Stimulated activated CD4-positive, alpha-beta T cell treated with anti-CD3 and anti-CD28 coated beads, TNF-alpha, amount 100 ng/mL, for 1 hour (primary cell): ENCODE data around the gene UBAC1.
"Not testable (repeated sequence)": the region's sequence is repeated elsewhere in the genome, so short reads cannot be mapped to it uniquely, and the experiment has no call there.

Experiments
- DNase-seq, 3 donors: peaks; one replicate each; pipeline ENCODE4 v3.0.0-alpha.2; 2020; ENCODE audit warnings: low read depth in 3 of 3, low spot score in 1 of 3

The UBAC1 gene

GRCh38 chr9:135923508-135923907 is 37.7 kb downstream of the UBAC1 start:
- no peak for DNase-seq

DNA sequence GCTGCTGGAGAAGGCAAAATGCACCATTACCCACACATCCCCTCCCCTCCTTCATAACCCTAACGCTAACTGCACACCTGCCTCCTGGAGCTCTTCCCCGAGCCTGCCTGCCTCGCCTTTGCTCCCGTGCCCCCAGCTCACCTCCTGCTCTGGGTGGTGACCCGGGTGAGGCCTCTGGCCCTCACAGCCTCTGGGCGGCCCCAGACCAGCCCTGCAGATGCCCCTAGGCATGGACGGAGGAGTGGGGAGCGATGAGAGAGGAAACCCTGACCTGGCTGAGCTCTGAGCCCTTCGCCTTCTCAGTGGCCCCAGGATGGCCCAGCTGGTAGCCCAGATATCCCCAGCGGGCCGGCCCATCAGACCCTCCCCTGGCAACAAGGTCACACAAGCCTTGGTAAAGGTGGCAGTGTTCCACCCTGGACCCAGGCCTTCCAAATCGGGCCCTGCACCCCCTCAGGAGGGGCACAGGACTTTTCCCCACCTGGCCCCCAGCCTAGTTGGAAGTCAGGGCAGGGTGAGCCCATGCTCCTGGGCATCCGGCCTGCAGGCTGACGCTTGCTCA is 39.3 kb downstream of the UBAC1 start:
- no peak for DNase-seq

GRCh38 chr9:135920973-135921585 is 40.1 kb downstream of the UBAC1 start:
- DNase-seq, result no peak

- DNase-seq, result no peak
Observed at GRCh38 chr9:135920256-135920930, 40.8 kb downstream of the UBAC1 start.

GRCh38 chr9:135919318-135919890 is 41.8 kb downstream of the UBAC1 start:
- DNase-seq, result no peak

DNA sequence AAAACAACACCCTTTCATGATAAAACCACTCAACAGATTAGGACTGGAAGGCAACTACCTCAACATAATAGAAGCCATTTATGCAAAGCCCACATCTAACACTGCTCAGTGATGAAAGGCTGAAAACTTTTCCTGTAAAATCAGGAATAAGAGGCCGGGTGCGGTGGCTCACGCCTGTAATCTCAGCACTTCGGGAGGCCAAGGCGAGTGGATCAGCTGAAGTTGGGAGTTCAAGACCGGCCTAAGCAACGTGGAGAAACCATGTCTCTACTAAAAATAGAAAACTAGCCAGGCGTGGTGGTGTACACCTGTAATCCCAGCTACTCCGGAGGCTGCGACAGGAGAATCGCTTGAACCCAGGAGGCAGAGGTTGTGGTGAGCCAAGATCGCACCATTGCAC is 44.9 kb downstream of the UBAC1 start:
- not testable (repeated sequence) for DNase-seq

DNA sequence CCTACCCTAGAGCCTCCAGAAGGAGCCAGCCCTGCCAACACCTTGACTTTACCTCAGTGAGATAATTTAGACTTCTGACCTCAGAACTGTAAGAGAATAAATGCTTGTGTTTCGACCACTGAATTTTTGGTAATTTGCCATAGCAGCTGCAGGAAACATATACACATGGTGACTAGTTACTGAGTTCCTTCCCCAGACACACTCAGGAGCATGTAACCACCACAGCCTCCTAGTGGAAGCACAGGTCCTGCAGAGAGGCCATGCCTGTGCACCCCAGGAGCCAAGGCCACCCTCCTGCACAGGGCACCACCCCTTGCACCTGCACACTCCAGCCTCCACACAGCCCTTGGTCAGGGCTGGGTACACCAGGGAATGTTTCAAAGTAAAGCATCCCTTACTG is 46.3 kb downstream of the UBAC1 start:
- DNase-seq, result no peak

DNA sequence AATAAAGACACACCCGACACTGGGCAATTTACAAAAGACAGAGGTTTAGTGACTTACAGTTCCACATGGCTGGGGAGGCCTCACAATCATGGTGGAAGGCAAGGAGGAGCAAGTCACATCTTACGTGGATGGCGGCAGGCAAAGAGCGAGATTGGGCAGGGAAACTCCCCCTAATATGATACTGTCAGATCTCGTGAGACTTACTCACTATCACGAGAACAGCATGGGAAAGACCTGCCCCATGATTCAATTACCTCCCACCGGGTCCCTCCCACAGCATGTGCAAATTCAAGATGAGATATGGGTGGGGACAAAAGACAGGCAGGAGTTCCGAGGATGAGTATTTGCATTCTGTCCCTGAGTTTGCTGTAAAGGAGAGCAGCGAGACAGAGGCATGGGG is 49.9 kb downstream of the UBAC1 start:
- not testable (repeated sequence) for DNase-seq

GRCh38 chr9:135910757-135911156 is 50.4 kb downstream of the UBAC1 start:
- no peak for DNase-seq

- no peak for DNase-seq
Observed at GRCh38 chr9:135910216-135910615, 51.0 kb downstream of the UBAC1 start.

DNA sequence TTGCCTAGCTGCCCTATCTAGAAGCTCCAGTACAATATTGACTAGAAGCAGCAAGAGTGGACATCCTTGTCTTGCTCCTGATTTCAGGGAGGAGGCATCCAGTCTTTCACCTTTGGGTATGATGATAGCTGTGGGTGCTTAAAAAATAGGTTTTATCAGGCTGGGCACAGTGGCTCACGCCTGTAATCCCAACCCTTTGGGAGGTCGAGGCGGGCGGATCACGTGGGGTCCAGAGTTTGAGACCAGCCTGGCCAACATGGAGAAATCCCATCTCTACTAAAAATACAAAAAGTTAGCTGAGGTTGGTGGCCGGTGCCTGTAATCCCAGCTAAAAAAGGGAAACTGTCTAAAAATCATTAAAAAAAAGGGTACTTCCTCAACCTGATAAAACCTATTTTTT is 51.8 kb downstream of the UBAC1 start:
- DNase-seq, result no peak

GRCh38 chr9:135908754-135909204 is 52.4 kb downstream of the UBAC1 start:
- DNase-seq, result no peak

- DNase-seq, result no peak
Observed at GRCh38 chr9:135908093-135908753, 53.0 kb downstream of the UBAC1 start.

DNA sequence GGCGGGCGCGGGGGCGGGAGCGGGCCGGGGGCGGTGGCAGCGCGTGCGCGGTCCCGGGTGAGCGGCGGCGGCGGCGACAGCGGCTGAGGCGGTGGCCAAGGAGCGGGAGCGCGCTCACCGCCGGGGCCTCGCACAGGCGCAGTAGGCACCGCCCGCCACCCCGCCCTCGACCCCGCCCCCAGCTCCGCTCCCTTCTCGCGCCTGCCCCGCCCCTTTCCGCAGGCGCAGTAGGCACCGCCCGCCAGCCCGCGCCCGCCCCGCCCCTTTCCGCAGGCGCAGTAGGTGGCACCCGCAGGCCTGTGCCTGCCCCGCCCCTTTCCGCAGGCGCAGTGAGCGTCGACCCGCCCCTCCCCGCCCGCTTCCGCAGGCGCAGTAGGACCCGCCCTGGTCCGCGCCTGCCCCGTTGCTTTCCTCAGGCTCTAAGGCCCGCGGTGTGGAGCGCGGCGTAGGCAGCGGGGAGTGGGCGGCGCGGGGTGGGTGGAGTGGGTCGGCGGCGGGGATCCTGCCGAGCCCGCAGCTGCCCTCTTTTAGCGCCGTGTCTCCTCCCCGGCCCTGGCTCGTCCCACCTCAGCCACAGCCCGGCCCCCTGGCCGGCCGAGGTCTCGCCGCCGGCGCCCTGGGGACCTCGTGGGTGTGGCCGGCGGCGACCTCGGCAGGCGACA is 53.6 kb downstream of the UBAC1 start, which contains the start of gene CAMSAP1:
Gene CAMSAP1, minus strand, starts transcription at position 116 of the 662 bp plus-strand sequence. CDS start 387 bp downstream, outside the sequence.
- DNase-seq, result peak; percentile 88 to 95 (median 93)

- no peak for DNase-seq
Observed at GRCh38 chr9:135907006-135907430, 54.2 kb downstream of the UBAC1 start.

DNA sequence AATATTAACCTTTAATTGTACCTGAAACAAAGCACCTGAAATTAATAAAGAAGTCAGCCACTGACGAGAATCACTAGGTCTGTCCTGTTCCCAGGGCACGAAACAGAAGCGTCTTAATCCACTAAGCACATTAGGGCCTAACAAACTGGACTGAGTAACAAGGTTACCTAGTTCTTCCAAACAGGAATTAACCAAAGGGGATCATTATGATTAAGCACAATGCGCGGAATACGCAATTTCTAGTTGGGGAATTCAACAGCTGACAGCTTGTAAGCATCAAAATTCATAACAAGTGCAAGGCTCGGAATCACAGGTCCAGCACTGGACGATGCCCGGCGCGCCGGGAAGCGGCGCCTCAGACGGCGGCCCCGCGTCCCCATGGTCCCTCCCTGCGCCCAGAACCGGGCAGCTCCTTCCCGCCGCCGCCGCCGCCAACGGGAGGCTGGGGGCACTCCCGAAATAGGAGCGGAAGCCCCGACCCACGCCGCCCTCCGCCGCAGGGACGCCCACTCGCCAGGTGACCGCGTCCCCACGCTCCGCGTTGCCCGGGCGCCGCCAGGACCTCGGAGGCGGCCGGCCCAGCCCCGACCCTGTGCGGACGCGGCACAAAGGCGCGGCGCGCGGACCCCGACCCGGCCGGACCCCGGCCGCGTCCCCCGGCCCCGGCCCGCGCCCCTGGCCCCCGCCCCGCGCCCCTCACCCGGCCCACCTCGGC is 54.7 kb downstream of the UBAC1 start:
- no peak for DNase-seq

DNA sequence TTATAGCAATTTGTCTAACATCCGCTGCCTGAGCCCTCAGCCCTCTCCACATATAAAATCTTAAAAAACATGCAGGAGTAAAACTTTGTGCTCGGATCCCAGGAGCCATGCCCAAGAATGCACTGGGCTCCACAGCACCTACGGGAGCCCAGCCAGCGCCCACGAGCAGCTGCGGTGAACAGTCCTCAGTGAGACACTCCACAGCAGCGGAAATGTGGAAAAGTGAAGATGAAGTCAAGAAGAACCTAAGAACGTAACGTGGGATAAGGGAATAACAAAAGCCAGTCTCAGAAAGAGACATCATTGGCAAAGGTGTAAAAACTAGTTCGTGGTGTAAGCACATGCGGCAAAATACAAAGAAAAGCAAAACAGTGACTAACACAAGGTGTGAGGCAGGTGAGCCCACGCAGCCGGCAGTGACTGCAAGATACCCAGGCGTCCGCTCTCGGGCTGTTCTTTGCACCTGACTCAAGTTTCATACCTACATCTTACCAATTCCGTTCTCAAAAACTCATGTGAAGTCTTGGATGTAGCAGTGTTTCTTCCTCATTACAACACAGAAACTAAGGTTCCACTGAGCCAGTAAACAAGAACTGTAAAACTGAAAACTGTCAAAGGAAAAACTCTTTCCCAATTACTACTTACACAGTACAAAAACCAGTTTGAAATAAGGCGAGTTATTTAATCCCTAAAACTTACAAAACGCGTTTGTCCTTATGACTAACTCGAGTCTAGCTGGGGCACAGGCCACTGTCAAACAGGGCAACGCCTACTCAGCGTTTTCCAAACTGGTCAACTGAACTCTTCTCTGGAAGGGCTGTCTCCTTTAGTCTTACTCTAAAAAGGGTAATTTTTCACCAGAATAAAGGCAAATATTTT is 55.6 kb downstream of the UBAC1 start:
- DNase-seq, result peak in 2 of 3 donors; percentile 25 to 52

GRCh38 chr9:135903786-135904520 is 57.2 kb downstream of the UBAC1 start:
- no peak for DNase-seq

- no peak for DNase-seq
Observed at GRCh38 chr9:135903358-135903656, 57.9 kb downstream of the UBAC1 start.
